Frontal cortex (tissue), 4 donors: ENCODE results near the gene UEVLD. TPM values are rescaled to one million over a fixed set of nuclear protein-coding genes. Genes with fewer than 3 reads are reported as not detected.
"Not testable (repeated sequence)": the region's sequence is repeated elsewhere in the genome, so short reads cannot be mapped to it uniquely, and the experiment has no call there.

Experiments
- DNase-seq, 2 donors: peaks; one replicate each; pipeline ENCODE4 v3.0.0; 2012; ENCODE audit warnings: low spot score in 2 of 2
- FAIRE-seq: peaks from 2 replicates; lab custom pipeline; 2012; peaks lifted over from hg19 to GRCh38; lab: Jason Lieb, UNC
- total RNA-seq: library from RNA; depleted of rRNA; stranded (reverse); fragments of >200 nt; gene quantifications from one replicate; pipeline ENCODE4 v1.2.3, GENCODE V29; 2014
- donor health status: control.
- donor health status: control.
- donor health status: control.

UEVLD gene
- total RNA-seq, 1 donor from 2014 or later = 17.5 TPM

DNA sequence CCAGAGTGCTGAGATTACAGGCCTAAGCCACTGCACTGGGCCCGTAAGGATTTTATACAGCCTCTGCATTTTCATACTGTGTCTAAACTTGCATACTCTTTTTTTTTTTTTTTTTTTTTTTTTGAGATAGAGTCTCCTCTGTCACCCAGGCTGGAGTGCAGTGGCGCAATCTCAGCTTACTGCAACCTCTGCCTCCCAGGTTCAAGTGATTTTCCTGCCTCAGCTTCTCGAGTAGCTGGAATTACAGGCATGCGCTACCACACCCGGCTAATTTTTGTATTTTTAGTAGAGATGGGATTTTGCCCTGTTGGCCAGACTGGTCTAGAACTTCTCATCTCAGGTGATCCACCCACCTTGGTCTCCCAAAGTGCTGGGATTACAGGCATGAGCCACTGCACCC, 5.6 kb upstream of the UEVLD start:
- not testable (repeated sequence) for FAIRE-seq, DNase-seq

DNA sequence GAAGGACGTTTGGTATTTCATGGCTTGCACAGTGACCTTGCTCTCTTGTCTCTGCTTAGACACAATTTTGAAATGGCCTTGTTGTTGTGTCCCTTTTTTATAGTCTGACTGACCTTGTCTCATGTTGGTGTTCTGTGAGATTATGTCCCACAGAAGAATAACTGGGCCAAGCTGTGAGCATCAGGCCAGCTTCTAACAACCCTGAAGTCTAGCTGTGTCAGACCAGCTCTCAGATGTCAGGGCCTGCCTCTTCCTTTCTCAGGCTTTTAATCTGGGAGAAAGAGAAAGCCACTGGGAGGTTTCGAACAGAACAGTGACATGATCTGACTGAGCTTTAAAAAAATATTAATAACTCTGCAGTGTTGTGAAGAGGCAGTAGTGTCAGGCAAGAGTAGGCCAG, 2.0 kb upstream of the UEVLD start:
- no peak for FAIRE-seq
- no peak for DNase-seq

DNA sequence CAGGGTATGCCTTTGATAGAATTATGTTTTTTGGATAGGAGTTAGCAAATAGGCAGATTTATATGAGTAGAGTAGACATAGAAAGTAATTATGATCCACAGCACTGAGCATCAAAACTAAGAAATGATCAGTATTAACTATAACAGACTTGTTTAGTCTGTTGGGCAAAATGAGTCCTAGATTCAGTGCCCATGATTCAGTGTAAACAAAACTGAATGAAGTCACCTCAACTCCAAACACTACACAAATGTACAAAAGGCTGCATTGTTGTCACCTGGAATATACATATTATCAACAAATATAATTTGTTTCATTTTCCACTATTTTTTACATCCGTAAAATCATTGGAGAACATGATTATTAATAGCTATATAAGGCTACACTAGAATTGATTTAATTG, 6.7 kb downstream of the UEVLD start:
- FAIRE-seq = no peak

DNA sequence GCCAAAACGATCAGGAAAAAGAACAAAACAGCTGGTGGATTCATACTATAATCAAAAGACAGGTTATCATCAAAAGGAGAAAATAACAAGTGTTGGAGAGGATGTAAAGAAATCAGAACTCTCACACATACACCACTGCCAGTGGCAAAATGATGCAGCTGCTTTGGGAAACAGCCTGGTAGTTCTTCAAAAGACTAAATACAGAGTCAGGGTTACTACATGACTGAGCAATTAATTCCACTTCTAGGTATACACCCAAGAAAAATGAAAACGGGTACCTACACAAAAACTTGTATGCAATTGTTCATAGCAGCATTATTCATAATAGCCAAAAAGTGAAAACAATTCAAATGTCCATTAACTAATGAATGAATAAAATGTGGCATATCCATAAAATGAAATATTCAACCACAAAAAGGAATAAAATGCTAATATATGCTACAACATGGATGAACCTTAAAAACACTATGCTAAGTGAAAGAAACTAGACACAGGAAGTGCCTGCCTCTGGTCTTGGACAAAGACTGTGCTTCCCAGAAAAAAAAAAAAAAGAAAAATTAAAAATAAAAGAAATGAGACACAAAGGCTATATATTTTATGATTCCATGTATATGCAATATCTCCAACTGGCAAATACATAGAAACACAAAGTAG, 8.3 kb downstream of the UEVLD start:
- FAIRE-seq = no peak
- no peak for DNase-seq

More for the DNA sequence above, 6.7 kb downstream of the UEVLD start:
- DNase-seq = no peak

DNA sequence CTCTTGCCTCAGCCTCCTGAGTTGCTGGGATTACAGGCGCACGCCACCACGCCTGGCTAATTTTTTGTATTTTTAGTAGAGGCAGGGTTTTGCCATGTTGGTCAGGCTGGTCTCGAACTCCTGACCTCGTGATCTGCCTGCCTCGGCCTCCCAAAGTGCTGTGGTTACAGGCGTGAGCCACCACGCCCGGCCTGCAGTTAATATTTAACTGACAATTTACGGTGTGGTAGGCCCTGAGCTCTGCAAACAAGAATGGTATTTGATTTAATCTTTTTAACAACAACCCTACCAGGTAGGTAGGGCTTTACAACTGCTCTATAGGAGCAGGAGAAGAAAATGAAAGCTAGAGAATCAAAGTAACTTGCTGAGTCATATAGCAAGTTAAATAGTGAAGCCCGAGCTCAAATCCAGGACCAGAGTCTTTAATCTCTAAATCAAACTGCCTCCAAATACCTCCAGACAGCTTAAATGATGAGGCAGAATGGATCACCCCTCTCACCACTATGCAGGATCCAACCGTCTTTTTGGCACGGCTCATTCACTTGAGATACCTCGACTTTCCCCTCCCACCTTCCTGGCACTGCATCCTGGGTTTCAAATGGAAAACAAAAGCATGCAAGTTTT, 9.4 kb downstream of the UEVLD start:
- no peak for FAIRE-seq

DNA sequence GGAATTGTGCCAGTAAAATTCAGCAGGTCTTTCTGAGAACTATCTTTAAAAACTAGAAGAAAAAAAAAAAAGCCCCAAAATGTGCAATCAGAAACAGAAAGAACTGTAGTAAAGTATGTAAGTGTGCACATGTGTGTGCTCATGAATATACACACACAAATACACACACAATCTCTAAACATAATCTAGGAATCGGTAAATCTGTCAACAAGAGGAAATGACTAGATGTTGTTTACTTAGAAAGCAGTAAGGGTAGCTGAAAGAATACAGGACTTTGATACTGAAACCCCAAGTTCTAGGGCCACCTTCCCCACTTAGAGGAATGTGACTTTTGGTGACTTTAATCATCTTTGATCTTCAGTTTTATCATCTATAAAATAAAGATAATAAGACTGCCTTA, 13.2 kb downstream of the UEVLD start:
- DNase-seq (no peak), FAIRE-seq (no peak)

More for the DNA sequence above, 9.4 kb downstream of the UEVLD start:
- no peak for DNase-seq

DNA sequence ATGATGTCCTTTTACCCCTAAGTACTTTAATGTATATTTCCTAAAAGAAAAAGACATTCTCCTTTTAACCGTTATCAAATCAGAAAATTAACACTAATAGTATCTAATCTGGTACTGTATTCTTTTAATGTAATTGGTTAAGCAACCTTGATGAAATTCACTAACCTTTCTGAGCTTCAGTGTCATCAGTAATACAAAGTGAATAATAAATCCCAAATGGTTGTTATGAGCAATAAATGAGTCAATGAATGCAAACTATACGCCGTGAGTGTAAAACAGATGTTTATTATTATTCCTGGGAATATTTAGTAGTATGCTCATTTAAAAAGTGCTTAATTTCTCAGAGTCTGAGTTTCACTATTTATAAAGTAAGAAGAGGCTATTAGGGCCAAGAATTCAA, 21.5 kb downstream of the UEVLD start:
- no peak for DNase-seq
- FAIRE-seq = no peak

DNA sequence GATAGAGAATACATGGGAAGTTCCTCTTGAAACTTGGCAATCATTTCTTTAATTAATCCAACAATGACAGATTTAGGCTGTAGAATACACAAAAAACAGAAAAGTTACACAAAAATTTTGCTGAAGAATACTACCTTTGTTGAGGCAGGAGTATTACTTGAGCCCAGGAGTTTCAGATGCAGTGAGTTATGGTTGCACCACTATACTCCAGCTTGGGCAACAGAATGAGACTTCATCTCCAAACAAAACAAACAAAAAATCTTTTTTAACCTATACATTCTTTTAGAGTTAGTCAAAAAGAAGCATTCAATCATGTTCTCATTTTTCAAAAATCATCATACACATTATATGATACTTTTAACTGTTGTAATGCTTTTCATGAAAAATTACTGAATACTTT, 22.1 kb downstream of the UEVLD start:
- DNase-seq (no peak), FAIRE-seq (no peak)

DNA sequence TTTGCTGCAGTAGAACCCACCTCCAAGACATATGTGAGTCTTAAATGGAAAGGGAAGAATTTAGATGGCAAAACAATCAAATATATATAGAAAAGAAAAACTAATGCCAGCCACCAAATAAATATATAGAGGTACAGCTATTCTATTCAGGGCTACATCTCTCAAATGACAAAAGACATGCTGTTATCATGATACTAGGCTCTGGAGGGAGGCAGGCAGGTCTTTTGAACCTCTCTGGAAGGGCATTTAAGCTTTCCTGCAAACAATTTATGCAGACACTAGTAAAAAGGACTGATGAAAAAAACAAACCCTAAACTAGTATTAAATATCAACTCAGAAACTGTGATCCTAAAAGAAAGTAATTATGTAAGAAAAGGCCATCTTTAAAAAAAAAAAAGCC, 24.4 kb downstream of the UEVLD start:
- DNase-seq (no peak), FAIRE-seq (no peak)

DNA sequence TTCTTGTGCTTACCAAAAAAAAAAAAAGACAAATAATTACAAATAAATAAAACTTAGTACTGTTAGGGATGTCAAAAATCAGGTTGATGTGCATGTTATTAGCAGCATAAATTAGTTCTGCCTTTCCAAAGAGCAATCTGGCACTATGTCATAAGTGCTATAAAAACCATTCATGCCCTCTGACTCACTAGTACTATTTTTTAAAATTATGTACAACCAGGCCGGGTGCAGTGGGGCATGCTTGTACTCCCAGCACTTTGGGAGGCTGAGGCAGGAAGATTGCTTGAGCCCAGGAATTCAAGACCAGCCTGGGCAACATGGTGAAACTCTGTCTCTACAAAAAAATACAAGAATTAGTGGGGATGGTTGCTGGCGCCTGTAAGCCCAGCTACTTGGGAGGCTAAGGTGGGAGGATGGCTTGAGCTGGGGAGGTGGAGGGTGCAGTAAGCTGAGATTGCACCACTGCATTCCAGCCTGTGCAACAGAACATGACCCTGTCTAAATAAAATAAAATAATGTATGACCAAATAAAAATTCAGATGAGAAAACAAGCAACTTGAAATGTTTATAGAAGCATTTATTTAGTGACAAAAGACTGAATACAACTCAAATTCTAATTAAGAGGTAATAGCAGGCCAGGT, 25.3 kb downstream of the UEVLD start:
- FAIRE-seq = no peak
- no peak for DNase-seq

DNA sequence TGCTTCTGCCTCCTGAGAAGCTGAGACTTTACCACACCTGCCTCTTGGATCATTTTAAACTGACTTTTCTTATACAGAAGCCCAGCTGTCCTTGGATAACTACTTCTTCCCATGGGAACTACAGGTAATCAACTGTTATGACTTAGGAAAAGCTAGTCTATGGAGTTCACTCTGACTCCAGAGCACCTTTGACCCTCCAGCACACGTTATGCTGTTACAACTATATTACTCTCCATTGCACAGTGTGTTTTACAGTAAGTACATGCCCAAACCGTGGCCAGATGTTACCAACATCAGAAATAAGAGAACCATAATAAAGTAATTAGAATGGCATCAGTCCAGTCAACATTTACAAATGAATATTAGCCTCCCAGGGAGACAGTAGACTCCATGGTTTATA, 40.5 kb downstream of the UEVLD start:
- DNase-seq (no peak), FAIRE-seq (no peak)

DNA sequence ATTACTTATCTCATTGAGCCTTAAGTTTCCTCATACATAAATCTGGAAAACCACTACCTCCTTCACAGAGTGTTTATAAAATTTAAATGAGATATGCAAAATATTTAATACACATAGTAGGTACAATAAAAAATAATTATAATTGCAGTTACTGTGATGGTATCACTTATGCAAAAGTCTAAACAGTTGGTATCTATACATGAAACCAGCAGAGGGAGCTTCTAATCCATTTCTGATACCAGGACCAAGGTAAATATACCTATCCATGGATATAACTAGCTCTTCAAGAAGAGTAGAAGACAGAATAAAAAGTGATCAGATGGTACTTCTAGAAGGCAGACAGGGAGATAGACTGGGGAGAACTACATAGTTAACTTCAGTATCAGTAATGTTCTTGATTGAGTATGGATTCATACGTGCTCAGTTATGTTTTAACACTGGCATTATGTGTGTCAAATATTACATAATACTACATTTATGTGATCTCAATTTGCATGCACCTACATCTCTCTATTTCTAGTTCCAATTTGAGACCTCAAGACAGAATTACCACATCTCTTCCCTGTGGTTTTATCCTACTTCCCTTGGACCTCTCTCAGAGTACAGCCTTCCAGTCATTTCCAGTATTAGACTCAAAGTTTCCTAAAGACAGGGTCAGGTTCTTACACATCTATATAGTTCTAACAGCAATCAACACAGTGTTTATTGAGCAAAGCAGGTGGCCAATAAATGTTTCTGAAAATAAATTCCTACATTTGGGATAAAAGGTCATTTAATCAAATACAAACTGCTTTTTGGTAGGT, 48.1 kb downstream of the UEVLD start:
- FAIRE-seq = no peak
- peak in 1 of 2 donors; percentile 12 for DNase-seq

DNA sequence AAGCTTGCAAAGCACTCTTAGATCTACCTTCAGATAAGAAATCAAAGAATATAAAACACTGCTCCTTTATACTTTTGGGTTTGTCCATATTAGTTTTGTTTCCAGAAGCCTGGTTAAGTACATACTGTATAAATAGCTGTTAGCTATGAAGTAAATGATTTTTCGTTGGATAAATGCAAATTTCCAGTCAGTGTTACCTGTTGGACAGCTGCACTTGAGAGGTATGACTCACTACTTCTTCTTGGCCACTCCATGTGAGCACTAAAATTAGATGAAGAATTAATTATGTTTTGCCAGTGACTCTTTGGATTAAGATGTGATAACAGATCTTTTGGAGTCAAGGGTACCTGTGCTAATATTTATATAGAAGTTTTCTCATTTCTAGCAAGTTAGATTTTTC, 52.3 kb downstream of the UEVLD start:
- no peak for FAIRE-seq

DNA sequence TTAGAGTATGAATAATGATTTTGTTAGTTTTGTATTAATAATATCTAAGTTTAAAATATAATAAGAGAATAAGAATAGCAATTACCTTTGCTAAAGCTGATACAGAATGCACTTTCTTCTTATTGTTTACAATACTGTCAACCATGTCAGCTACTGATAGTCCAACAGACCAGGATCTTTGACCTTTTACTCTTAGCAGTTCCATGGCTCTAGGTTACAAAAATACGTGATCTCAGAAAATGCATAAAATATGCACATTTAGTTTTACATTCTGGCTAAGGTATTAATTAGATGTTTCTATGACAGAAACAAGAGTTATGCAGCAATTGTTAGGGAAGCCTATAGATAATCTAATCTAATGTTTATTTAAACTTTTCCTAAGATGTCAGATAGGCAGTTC, 54.3 kb downstream of the UEVLD start:
- DNase-seq (no peak), FAIRE-seq (no peak)

More for the DNA sequence above, 52.3 kb downstream of the UEVLD start:
- no peak for DNase-seq

DNA sequence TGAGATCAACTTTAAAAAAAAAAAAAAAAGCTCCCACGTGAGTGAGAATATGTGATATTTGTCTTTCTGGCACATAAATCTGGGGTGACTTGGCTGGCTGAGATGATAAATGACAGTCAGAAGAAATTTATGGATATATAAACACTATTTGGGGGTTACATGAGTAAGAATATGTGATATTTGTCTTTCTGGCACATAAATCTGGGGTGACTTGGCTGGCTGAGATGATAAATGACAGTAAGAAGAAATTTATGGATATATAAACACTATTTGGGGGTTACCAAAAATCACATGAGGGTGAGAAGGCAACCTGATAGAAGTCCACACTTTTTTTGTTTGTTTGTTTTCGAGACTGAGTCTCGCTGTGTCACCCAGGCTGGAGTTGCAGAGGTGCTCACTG, 55.2 kb downstream of the UEVLD start:
- no peak for DNase-seq
- FAIRE-seq = no peak

DNA sequence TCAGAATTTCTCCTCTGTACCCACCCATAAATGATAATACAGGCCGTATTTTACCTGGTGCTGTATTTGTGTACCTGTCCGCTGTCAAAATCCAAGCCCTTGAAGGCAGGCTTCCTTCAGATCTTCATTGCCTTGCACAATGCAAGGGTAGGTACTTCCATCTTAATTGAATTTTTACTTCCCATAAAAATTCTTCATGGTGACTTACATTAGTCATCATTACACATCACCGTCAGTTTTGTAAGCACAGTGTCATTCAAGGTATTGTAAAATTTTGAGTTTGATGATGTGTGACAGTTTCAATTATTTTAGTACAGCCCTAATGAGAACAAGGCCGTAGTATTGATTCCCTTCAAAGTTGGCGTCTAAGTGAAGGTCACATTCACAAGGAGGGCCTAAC, 61.0 kb downstream of the UEVLD start:
- no peak for DNase-seq
- FAIRE-seq = no peak

DNA sequence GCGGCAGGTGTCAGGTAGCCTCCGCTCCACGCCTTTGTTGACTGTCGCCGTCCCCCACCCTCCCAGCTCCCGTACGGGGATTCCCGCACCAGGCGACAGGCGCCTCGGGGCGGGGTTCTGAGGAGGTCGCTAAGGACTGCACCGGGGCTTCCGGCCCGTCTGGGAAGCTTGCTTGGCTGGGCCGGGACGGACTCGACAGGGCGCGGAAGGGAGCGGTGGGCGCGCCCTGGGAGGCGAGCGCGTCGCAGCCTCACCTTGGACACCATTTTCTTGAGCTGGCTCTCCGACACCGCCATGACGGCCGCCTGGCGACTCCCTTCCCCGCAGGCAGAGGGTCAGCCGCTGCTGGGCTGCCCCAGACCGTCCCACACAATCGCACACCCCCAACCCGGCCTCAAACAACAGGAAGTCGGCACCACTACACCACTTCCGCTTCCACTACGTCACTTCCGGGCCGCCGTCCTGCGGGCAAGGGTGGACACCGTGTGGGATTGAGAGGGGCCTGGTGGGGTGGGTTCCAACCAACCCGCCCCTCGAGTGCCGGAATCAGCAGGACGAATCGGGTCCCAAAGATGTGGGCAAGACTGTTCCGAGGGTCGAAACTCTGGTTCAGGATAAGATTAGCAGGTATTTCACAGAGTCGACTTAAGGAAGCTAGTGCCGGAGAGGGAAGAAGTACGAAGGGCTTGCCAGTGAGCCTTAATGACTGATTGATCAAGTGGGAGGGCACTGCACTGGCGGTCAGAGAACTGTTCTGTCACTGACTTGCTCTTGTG, 61.8 kb downstream of the UEVLD start, which contains the start of gene TSG101:
TSS of gene TSG101 (minus strand) at position 422 of the 776 bp plus-strand sequence. CDS start at position 296, 126 bp downstream.
- FAIRE-seq = no peak

DNA sequence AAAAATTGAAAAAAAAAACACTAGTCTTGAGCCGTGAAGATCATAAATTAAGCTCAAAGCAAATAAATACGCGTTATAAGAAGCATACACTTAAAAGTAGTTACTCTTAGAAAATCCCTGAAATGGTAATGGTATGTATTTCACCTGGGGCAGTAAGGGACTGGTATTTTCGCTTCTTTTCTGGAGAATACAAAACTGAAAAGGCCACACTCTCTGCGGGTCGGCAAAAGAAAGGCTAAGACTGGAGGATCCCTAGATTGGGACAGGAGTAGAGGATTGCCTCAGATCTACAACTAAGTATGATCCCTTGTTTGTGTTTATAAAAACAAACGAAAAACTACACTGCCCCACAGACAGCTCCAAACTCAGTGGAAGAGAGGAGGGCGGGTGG, 62.4 kb downstream of the UEVLD start:
- FAIRE-seq (no peak), DNase-seq (no peak)

More for the DNA sequence above, 61.8 kb downstream of the UEVLD start, which contains the start of gene TSG101:
- peak; percentile 86 to 92 for DNase-seq

DNA sequence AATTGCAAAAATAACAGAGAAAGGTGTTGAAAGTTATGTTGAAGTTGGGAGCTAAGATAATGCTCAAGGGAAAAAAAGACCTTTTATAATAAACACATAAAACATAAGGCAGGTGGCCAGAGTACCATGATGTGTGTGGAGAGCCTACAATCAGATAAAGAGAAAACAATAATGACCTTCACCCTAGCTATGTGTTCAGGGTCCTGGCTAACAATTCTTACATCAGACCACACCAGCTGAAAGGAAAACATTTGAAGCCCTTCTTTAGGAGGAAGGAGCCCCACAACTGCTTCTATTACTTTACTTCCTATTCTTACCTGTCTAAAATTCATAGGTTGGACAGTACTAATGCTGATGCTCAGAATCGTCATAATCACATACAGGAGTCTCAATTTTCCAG, 64.3 kb downstream of the UEVLD start:
- FAIRE-seq (no peak), DNase-seq (no peak)

DNA sequence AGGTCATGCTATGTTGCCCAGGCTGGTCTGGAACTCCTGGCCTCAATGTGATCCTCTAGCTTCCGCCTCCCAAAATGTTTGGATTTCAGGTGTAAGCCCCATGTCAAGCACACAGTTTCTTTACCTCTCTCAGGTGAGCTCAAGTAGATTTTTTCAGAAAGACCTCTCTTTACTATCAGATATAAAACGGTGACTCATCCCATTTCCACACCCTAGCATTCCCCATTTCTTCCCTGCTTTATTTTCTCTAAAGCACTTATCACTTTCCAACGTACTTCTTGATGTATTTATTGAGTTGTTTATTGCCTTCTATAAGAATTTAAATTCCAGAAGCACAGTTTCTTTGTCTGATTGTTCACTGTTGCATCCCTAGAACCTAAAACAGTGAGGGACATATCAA, 65.5 kb downstream of the UEVLD start:
- FAIRE-seq (no peak), DNase-seq (no peak)
